K562 (cell line): Measurements from ENCODE around the gene DALRD3. TPM values are rescaled to one million over a fixed set of nuclear protein-coding genes. Genes with fewer than 3 reads are reported as not detected.

Experiments
- ARID2 ChIP-seq: fragments of 450-650 bp; IDR thresholded peaks from 2 replicates; pipeline ENCODE4 v1.6.1; 2017; ENCODE audit warnings: antibody characterized with exemption, mild to moderate bottlenecking
- ATF1 ChIP-seq, 2 experiments: fragments of 450-650 bp in 1 of 2; IDR thresholded peaks; 2 replicates each; pipeline ENCODE4 v1.6.1; 2016; ENCODE audit warnings: missing compliant biosample characterization in 1 of 2, missing genetic modification characterization in 1 of 2
- BCL6 ChIP-seq: fragments of 250-450 bp; sonication (Bioruptor Pico); IDR thresholded peaks from 2 replicates; pipeline ENCODE4 v1.4.0; 2020
- BCOR ChIP-seq: fragments of 450-650 bp; IDR thresholded peaks from 2 replicates; pipeline ENCODE4 v1.6.1; 2016
- DDX20 ChIP-seq: fragments of 450-650 bp; IDR thresholded peaks from 2 replicates; pipeline ENCODE4 v1.6.1; 2016; ENCODE audit warnings: missing genetic modification characterization, low read depth, mild to moderate bottlenecking, missing compliant biosample characterization, moderate library complexity
- FOSL1 ChIP-seq: fragments of 200-800 bp; sonication (Bioruptor generic); conservative IDR thresholded peaks from 2 replicates; pipeline ENCODE4 v1.6.1; 2016; ENCODE audit warnings: missing genetic modification characterization, missing compliant biosample characterization
- GTF2A2 ChIP-seq: IDR thresholded peaks from 2 replicates; pipeline ENCODE4 v1.6.1; 2016; ENCODE audit warnings: mild to moderate bottlenecking, missing genetic modification characterization, missing compliant biosample characterization
- HCFC1 ChIP-seq: IDR thresholded peaks from 2 replicates; pipeline ENCODE4 v1.6.1; 2012; ENCODE audit warnings: low read depth, low read length, improper control_type of control experiment
- HNRNPH1 ChIP-seq: fragments of 200-400 bp; formaldehyde crosslinking; optimal IDR thresholded peaks from 2 replicates; pipeline ENCODE3; 2017; ENCODE audit warnings: low read depth, mild to moderate bottlenecking, low read length, moderate library complexity
- KAT2B ChIP-seq: IDR thresholded peaks from one replicate; pipeline ENCODE4 v1.6.1; 2012; ENCODE audit warnings: low read depth, mild to moderate bottlenecking, control low read depth, inconsistent platforms, low read length, moderate library complexity
- MAFF ChIP-seq: IDR thresholded peaks from 2 replicates; pipeline ENCODE4 v1.6.1; 2012; ENCODE audit warnings: low read length, improper control_type of control experiment
- MTA3 ChIP-seq: fragments of 450-650 bp; formaldehyde crosslinking; IDR thresholded peaks from 2 replicates; pipeline ENCODE4 v1.6.1; 2017; ENCODE audit warnings: mild to moderate bottlenecking, borderline replicate concordance
- MYC ChIP-seq, 2 experiments: fragments of 250-450 bp in 1 of 2; sonication (Bioruptor Pico) in 1 of 2; IDR thresholded peaks; 2 replicates each; pipeline versions ENCODE4 v1.5.1 to v1.6.1; 2012 to 2021; ENCODE audit warnings: low read depth in 2 of 2, borderline replicate concordance in 1 of 2, improper control_type of control experiment in 1 of 2, low read length in 1 of 2, mild to moderate bottlenecking in 1 of 2, moderate library complexity in 1 of 2
- NELFE ChIP-seq: IDR thresholded peaks from 2 replicates; pipeline ENCODE4 v1.6.1; 2011; ENCODE audit warnings: mild to moderate bottlenecking; ENCODE audit not compliant: insufficient read depth, insufficient read length
- NFIC ChIP-seq: fragments of 450-650 bp; IDR thresholded peaks from 2 replicates; pipeline ENCODE4 v1.6.1; 2017; ENCODE audit warnings: mild to moderate bottlenecking, inconsistent platforms
- NONO ChIP-seq, 2 experiments: fragments of 200-400 bp in 1 of 2; fragments of 450-650 bp in 1 of 2; formaldehyde crosslinking in 1 of 2; IDR thresholded peaks; 2 replicates each; pipeline ENCODE4 v1.6.1; 2017; ENCODE audit warnings: low read depth in 2 of 2, mild to moderate bottlenecking in 2 of 2, moderate library complexity in 2 of 2, low read length in 1 of 2
- NR3C1 ChIP-seq: sonication (generic); formaldehyde crosslinking; IDR thresholded peaks from 2 replicates; pipeline ENCODE4 v1.8.1; 2022; ENCODE audit warnings: missing genetic modification reagents
- RBM14 ChIP-seq: fragments of 200-400 bp; formaldehyde crosslinking; IDR thresholded peaks from 2 replicates; pipeline ENCODE4 v1.6.1; 2018; ENCODE audit warnings: low read depth, mild to moderate bottlenecking, low read length, moderate library complexity, borderline replicate concordance; ENCODE audit not compliant: insufficient read depth
- SOX6 ChIP-seq: fragments of 450-650 bp; IDR thresholded peaks from 2 replicates; pipeline ENCODE4 v1.6.1; 2014; ENCODE audit warnings: mild to moderate bottlenecking
- U2AF2 ChIP-seq: fragments of 200-400 bp; formaldehyde crosslinking; optimal IDR thresholded peaks from 2 replicates; pipeline ENCODE3; 2017; ENCODE audit warnings: low read depth, mild to moderate bottlenecking, low read length
- WHSC1 ChIP-seq: IDR thresholded peaks from one replicate; pipeline ENCODE4 v1.6.1; 2012; ENCODE audit warnings: low read length, control low read depth, inconsistent platforms
- YY1 ChIP-seq, 3 experiments: IDR thresholded peaks; 2 replicates each; pipeline ENCODE4 v1.6.1; 2011; ENCODE audit warnings: low read length in 2 of 3, mild to moderate bottlenecking in 2 of 3, moderate library complexity in 2 of 3, borderline replicate concordance in 1 of 3, control low read depth in 1 of 3, low read depth in 1 of 3; ENCODE audit not compliant: insufficient read depth in 3 of 3, insufficient replicate concordance in 2 of 3, control insufficient read depth in 1 of 3, insufficient read length in 1 of 3; ENCODE audit errors: extremely low read depth in 1 of 3
- ZBED1 ChIP-seq: IDR thresholded peaks from 2 replicates; pipeline ENCODE4 v1.6.1; 2014
- ZKSCAN1 ChIP-seq: fragments of 150-350 bp; IDR thresholded peaks from 2 replicates; pipeline ENCODE4 v1.6.1; 2016; ENCODE audit warnings: low read depth, low read length
- ZNF507 ChIP-seq: conservative IDR thresholded peaks from 2 replicates; pipeline ENCODE4 v1.6.1; 2017; ENCODE audit warnings: missing genetic modification characterization, missing compliant biosample characterization
- ZNF707 ChIP-seq: fragments of 250-450 bp; sonication (Bioruptor Pico); conservative IDR thresholded peaks from 2 replicates; pipeline ENCODE4 v1.8.0; 2022; ENCODE audit warnings: inconsistent platforms, mild to moderate bottlenecking, moderate library complexity
- polyA plus RNA-seq, 8 experiments: library from polyadenylated mRNA; depleted of rRNA in 4 of 8; stranded (reverse) in 5 of 8; unstranded in 3 of 8; fragments of >200 nt; fragmentation: Nextera tagmentation in 2 of 8; fragmentation: Illumina TruSeq in 1 of 8; extraction: Ambion mirVana in 2 of 8; extraction: Trizol in 1 of 8; gene quantifications; 2 replicates each; pipeline versions ENCODE4 v1.2.1 to v1.2.3, GENCODE V29; 2011 to 2014; ENCODE audit warnings: inconsistent platforms in 1 of 8, missing spikeins in 1 of 8
- total RNA-seq, 7 experiments: library from RNA; depleted of rRNA in 6 of 7; stranded (reverse); fragments of >200 nt in 6 of 7; fragmentation: Illumina TruSeq in 2 of 7; extraction: Trizol in 2 of 7; gene quantifications; 2 replicates each; pipeline versions ENCODE4 v1.2.1 to v1.2.3, GENCODE V29; 2011 to 2021; ENCODE audit warnings: low replicate concordance in 1 of 7
- TF ChIP-seq, protein P1 (sequence below): fragments of 450-650 bp; formaldehyde crosslinking; conservative IDR thresholded peaks from 2 replicates; pipeline ENCODE4 v1.4.0; 2022; ENCODE audit warnings: mild to moderate bottlenecking, missing genetic modification characterization
- TF ChIP-seq, protein P2 (sequence below): fragments of 450-650 bp; IDR thresholded peaks from 2 replicates; pipeline ENCODE4 v1.6.1; 2016; ENCODE audit warnings: antibody characterized with exemption

Gene DALRD3
- total and polyA plus RNA-seq, 9 of the 15 experiments (the other 6 are each of a cell fraction or from before 2014, with no cell fraction given), result 6.6 to 31.3 (median 14.4) TPM

DNA sequence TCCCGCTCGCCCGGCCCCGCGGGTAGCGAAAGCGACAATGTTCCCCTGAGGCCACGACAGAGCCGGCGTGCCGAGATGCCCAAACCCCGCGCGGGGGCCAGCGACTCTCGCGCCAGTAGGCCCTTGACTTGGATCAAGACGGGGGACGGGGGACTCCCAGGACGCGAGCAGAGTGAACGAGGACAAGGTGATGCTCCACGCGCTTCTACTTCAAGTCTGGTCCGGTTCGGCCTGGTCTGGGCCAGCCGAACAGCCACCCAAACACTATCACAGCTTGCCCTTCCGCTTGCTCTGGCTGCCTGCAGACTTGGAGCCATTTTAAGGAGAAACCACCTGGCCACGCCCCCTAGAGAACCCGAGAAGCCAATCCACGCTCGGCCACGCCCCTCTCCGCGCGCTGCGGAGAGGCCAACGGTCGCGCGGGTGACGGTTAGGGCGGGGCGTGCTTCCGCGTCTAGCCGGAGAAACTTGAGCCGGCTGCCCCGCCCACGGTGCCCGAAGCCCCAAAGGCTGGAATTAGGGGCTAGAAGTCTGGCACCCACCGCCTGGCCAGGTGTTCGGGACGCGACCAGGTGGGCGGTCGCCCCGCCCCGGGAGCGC, 2.9 kb upstream of the DALRD3 start (continued):
- TF ChIP-seq, protein P1, sequence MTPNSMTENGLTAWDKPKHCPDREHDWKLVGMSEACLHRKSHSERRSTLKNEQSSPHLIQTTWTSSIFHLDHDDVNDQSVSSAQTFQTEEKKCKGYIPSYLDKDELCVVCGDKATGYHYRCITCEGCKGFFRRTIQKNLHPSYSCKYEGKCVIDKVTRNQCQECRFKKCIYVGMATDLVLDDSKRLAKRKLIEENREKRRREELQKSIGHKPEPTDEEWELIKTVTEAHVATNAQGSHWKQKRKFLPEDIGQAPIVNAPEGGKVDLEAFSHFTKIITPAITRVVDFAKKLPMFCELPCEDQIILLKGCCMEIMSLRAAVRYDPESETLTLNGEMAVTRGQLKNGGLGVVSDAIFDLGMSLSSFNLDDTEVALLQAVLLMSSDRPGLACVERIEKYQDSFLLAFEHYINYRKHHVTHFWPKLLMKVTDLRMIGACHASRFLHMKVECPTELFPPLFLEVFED, result 0 out of 2 replicates have a peak, but pooled peaks have one; percentile 39
- TF ChIP-seq NR3C1 (0 out of 2 replicates have a peak, but pooled peaks have one; percentile 15), NFIC (peak; percentile 56; the same call in 1 of the 2 replicates), ATF1 (CRISPR knock-in tag; IDR thresholded peaks at IDR 0.05) (peak; percentile 70), ATF1 (tag; IDR thresholded peaks at IDR 0.05) (no peak), FOSL1 (peak; percentile 15; the same call in 1 of the 2 replicates), WHSC1 (no peak), ZNF707 (CRISPR knock-in tag) (no peak), U2AF2 (no peak), ZBED1 (0 out of 2 replicates have a peak, but pooled peaks have one; percentile 66), HCFC1 (peak; percentile 53), MTA3 (peak; percentile 97), KAT2B (no peak), GTF2A2 (tag) (peak; percentile 70; the same call in 1 of the 2 replicates), RBM14 (0 out of 2 replicates have a peak, but pooled peaks have one; percentile 78), NELFE (peak; percentile 84), ARID2 (no peak), MYC (IDR thresholded peaks at IDR 0.05; ENCODE audit: low read depth, low read length) (peak; percentile 88), MYC (CRISPR knock-in tag; IDR thresholded peaks at IDR 0.05; ENCODE audit: borderline replicate concordance, low read depth) (peak; percentile 76; the same call in 1 of the 2 replicates), ZKSCAN1 (no peak), NONO (IDR thresholded peaks at IDR 0.05; ENCODE audit: low read depth in 2 of 2, low read length in 1 of 2) (peak in 1 of 2 experiments; percentile 76; a peak in 2 of 4 replicates), YY1 (IDR thresholded peaks at IDR 0.05; ENCODE audit: borderline replicate concordance in 1 of 3, control insufficient read depth in 1 of 3, extremely low read depth in 1 of 3, insufficient read depth in 3 of 3, insufficient read length in 1 of 3, insufficient replicate concordance in 2 of 3, low read depth in 1 of 3, low read length in 2 of 3) (peak; percentile 31 to 94 (median 85)), BCOR (peak; percentile 41; the same call in 1 of the 2 replicates), MAFF (no peak), DDX20 (tag) (no peak), SOX6 (no peak), BCL6 (CRISPR knock-in tag) (no peak), ZNF507 (tag) (no peak), HNRNPH1 (no peak)
- TF ChIP-seq, protein P2, sequence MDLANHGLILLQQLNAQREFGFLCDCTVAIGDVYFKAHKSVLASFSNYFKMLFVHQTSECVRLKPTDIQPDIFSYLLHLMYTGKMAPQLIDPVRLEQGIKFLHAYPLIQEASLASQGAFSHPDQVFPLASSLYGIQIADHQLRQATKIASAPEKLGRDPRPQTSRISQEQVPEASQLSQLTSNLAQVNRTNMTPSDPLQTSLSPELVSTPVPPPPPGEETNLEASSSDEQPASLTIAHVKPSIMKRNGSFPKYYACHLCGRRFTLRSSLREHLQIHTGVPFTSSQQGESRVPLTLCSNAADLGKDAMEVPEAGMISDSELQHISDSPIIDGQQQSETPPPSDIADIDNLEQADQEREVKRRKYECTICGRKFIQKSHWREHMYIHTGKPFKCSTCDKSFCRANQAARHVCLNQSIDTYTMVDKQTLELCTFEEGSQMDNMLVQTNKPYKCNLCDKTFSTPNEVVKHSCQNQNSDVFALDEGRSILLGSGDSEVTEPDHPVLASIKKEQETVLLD, result no peak
